Panc1 (cell line): ENCODE data around the gene FDXR. TPM values are rescaled to one million over a fixed set of nuclear protein-coding genes. Genes with fewer than 3 reads are reported as not detected.
A peak's percentile ranks its signal among the peaks of the same experiment; 100 is the strongest.

Experiments used
- ATAC-seq: fragments of 200-7000 bp; cut with Tn5 transposase; 2 replicates; pipeline ENCODE4 v1.9.1; 2020; ENCODE audit warnings: mild to moderate bottlenecking, moderate library complexity
- BruUV-seq: library from RNA; stranded (reverse); fragments of 400-500 nt; replicated peaks from 2 replicates; lab custom pipeline; 2021; lab: Mats Ljungman, UMichigan
- CTCF ChIA-PET: fragments of 300-600 bp; sonication (Branson Sonifier 250); formaldehyde crosslinking; loops from one replicate; lab custom pipeline; 2022; ENCODE audit warnings: antibody characterized with exemption; lab: Charles Lee
- POLR2A ChIA-PET: fragments of 300-600 bp; sonication (Branson Sonifier 250); formaldehyde crosslinking; loops from one replicate; lab custom pipeline; 2022; ENCODE audit warnings: antibody characterized with exemption; lab: Charles Lee
- DNase-seq: peaks from one replicate; pipeline ENCODE4 v3.0.0-alpha.2; 2010; ENCODE audit warnings: low read depth, low spot score
- H3K27ac ChIP-seq: 2 replicates; pipeline ENCODE4 v1.5.1; 2011; ENCODE audit warnings: mild to moderate bottlenecking, low read length, inconsistent platforms
- H3K27me3 ChIP-seq: fragments of 200-500 bp; sonication (Bioruptor generic); 2 replicates; pipeline ENCODE4 v1.6.0; 2014; ENCODE audit warnings: low read length, inconsistent platforms; ENCODE audit not compliant: control insufficient read depth, insufficient read depth
- H3K36me3 ChIP-seq: fragments of 200-500 bp; sonication (Bioruptor generic); 2 replicates; pipeline ENCODE4 v1.5.1; 2014; ENCODE audit warnings: inconsistent platforms, mild to moderate bottlenecking, low read length, moderate library complexity; ENCODE audit not compliant: control insufficient read depth, insufficient read depth
- H3K4me1 ChIP-seq: 2 replicates; pipeline ENCODE4 v1.5.1; 2011; ENCODE audit warnings: inconsistent platforms, mild to moderate bottlenecking, low read length, moderate library complexity; ENCODE audit not compliant: control insufficient read depth, insufficient read depth
- H3K4me3 ChIP-seq, 2 experiments: 2 replicates each; pipeline ENCODE4 v1.5.1; 2011 to 2012; ENCODE audit warnings: low read depth in 2 of 2, low read length in 2 of 2, mild to moderate bottlenecking in 2 of 2, inconsistent platforms in 1 of 2, moderate library complexity in 1 of 2
- H3K9me3 ChIP-seq: fragments of 200-500 bp; sonication (Bioruptor generic); 2 replicates; pipeline ENCODE4 v1.5.1; 2014; ENCODE audit warnings: low read depth, mild to moderate bottlenecking, inconsistent platforms, low read length, moderate library complexity; ENCODE audit not compliant: control insufficient read depth, insufficient read depth
- POLR2AphosphoS5 ChIP-seq: IDR thresholded peaks from 2 replicates; pipeline ENCODE4 v1.6.1; 2012; ENCODE audit warnings: mild to moderate bottlenecking, low read depth, low read length, moderate library complexity
- SIN3A ChIP-seq: IDR thresholded peaks from 2 replicates; pipeline ENCODE4 v1.6.1; 2012; ENCODE audit warnings: low read depth, mild to moderate bottlenecking, low read length, moderate library complexity, borderline replicate concordance; ENCODE audit not compliant: insufficient read depth
- TCF7L2 ChIP-seq: IDR thresholded peaks from 2 replicates; pipeline ENCODE4 v1.6.1; 2011; ENCODE audit warnings: mild to moderate bottlenecking, low read depth, low read length, inconsistent platforms
- in situ Hi-C: cut with HindIII; loops from 2 replicates; pipeline ENCODE4 v1.10.0; 2016; ENCODE audit warnings: low sequenced_read_pairs, low pct_unique_long_range_greater_than_20kb
- intact Hi-C: fragments of 100-400 bp; cut with micrococcal nuclease; formaldehyde crosslinking; loops from one replicate; pipeline ENCODE4 v1.10.0; 2022; ENCODE audit not compliant: unreplicated experiment
- total RNA-seq: library from RNA; stranded (reverse); gene quantifications from one replicate; pipeline ENCODE4 v1.2.1, GENCODE V29; 2021; ENCODE audit not compliant: unreplicated experiment
- TF ChIP-seq, protein P1 (sequence below): fragments of 450-650 bp; IDR thresholded peaks from 2 replicates; pipeline ENCODE4 v1.5.1; 2017; ENCODE audit warnings: mild to moderate bottlenecking
- TF ChIP-seq, protein P2 (sequence below), 2 experiments: IDR thresholded peaks; 2 replicates each; pipeline ENCODE4 v1.6.1; 2011 to 2012; ENCODE audit warnings: low read depth in 2 of 2, control low read depth in 1 of 2, low read length in 1 of 2, mild to moderate bottlenecking in 1 of 2, moderate library complexity in 1 of 2; ENCODE audit not compliant: insufficient read depth in 1 of 2

The FDXR gene
- total RNA-seq, 1 experiment from 2014 or later = 21.8 TPM

DNA sequence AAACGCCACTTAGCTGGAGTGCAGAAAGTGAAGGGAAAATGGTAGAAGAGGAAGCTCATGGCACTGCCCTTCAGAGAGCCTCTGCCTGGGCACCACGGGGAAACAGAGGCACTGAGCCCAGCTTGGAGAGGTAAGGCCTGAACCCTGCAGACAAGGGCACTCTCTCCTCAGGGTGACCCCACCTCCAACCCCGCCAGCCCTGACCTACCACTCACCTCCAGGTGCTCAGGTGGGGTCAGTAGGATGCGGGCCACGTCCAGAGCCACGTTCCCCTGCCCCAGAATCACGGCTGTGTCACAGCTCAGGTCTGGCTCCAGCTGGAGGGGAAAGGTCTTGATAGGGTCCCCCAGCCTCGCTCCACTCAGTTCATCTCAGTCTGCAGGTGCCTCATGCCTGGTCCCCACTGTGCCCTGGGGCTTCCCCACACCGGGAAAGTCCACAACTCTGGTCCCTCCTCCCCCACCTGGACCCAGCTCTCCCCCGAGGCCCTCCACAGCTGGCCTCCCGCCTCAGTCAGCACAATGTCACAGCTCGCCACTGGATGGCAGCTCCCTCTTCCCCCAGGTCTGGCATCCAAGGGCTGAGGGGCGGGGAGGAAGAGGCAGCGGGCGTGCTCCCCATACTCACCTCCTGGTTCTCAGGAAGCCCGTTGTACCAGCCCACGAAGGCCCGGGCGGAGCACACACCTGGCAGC is 7.1 kb downstream of the FDXR start:
- Histone ChIP-seq H3K4me3 (no peak overlapping the region), H3K9me3 (no peaks in the 10 kb centered on the region), H3K36me3 (no peaks in the 10 kb centered on the region), H3K27ac (no peak overlapping the region), H3K4me1 (peaks cover 13% of the 10 kb centered on the region), H3K27me3 (peaks cover 2% of the 10 kb centered on the region; the same call in 1 of the 2 replicates)
- TF ChIP-seq, protein P1, sequence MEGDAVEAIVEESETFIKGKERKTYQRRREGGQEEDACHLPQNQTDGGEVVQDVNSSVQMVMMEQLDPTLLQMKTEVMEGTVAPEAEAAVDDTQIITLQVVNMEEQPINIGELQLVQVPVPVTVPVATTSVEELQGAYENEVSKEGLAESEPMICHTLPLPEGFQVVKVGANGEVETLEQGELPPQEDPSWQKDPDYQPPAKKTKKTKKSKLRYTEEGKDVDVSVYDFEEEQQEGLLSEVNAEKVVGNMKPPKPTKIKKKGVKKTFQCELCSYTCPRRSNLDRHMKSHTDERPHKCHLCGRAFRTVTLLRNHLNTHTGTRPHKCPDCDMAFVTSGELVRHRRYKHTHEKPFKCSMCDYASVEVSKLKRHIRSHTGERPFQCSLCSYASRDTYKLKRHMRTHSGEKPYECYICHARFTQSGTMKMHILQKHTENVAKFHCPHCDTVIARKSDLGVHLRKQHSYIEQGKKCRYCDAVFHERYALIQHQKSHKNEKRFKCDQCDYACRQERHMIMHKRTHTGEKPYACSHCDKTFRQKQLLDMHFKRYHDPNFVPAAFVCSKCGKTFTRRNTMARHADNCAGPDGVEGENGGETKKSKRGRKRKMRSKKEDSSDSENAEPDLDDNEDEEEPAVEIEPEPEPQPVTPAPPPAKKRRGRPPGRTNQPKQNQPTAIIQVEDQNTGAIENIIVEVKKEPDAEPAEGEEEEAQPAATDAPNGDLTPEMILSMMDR = no peak; the same call in 1 of the 2 replicates
- TF ChIP-seq SIN3A = no peak
- no peak for TF ChIP-seq TCF7L2
- TF ChIP-seq POLR2AphosphoS5 = no peak
- TF ChIP-seq, protein P2, sequence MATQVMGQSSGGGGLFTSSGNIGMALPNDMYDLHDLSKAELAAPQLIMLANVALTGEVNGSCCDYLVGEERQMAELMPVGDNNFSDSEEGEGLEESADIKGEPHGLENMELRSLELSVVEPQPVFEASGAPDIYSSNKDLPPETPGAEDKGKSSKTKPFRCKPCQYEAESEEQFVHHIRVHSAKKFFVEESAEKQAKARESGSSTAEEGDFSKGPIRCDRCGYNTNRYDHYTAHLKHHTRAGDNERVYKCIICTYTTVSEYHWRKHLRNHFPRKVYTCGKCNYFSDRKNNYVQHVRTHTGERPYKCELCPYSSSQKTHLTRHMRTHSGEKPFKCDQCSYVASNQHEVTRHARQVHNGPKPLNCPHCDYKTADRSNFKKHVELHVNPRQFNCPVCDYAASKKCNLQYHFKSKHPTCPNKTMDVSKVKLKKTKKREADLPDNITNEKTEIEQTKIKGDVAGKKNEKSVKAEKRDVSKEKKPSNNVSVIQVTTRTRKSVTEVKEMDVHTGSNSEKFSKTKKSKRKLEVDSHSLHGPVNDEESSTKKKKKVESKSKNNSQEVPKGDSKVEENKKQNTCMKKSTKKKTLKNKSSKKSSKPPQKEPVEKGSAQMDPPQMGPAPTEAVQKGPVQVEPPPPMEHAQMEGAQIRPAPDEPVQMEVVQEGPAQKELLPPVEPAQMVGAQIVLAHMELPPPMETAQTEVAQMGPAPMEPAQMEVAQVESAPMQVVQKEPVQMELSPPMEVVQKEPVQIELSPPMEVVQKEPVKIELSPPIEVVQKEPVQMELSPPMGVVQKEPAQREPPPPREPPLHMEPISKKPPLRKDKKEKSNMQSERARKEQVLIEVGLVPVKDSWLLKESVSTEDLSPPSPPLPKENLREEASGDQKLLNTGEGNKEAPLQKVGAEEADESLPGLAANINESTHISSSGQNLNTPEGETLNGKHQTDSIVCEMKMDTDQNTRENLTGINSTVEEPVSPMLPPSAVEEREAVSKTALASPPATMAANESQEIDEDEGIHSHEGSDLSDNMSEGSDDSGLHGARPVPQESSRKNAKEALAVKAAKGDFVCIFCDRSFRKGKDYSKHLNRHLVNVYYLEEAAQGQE (IDR thresholded peaks at IDR 0.05; ENCODE audit: insufficient read depth in 1 of 2, low read depth in 2 of 2, low read length in 1 of 2) = no peak
- DNase-seq (no peak), ATAC-seq (peak; percentile 9; the same call in 1 of the 2 replicates)
- POLR2A ChIA-PET = interaction anchor here (0.6 kb wide), 2 partner anchors 344 to 1361 kb away, joined by 3 to 5 read pairs; no protein-coding TSS in a partner anchor
- in situ Hi-C loops = no loop called here
- CTCF ChIA-PET = interaction anchor here (0.5 to 2.4 kb wide), 11 partner anchors 8 to 209 kb away, joined by 3 to 15 read pairs (median 5); no protein-coding TSS in a partner anchor
- intact Hi-C loops = no loop called here
- no TSS peak for BruUV-seq

DNA sequence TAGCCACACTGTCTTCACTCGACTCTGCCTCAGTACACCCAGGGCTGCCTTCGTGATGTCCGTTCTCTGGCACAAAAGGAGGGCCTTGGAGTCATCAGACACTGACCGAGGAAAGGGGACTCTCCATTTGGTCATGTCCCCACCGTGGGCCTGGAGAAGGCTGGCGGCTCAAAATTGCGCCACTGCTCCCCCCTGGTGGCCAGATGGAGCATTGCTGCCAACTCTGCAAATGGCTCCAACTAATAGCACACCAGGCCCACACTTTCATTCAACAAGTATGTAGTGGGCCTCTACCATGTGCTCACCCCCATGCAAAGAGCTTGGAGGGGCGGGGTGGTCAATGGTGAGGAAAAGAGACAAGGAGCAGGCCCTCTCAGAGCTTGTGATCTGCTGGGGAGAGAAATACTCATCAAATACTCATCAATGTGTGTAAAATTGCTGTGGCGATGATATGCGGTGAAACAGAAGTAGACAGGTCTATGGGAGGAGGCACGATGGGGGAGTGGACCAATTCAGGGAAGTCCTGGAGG is 7.9 kb downstream of the FDXR start:
- peak; percentile 47 for DNase-seq
- H3K36me3 ChIP-seq = 0 out of 2 replicates have a peak, but pooled peaks cover 4% of the 10 kb centered on the region
- intact Hi-C loops (loop anchor here (5.0 kb wide), 1 partner anchor 123 kb away; no protein-coding TSS in a partner anchor), in situ Hi-C loops (no loop called here)
- peak; percentile 64 for ATAC-seq
- H3K4me3 ChIP-seq = no peak overlapping the region
- ChIA-PET CTCF (interaction anchor here (0.6 to 2.4 kb wide), 7 partner anchors 8 to 208 kb away, joined by 3 to 15 read pairs (median 5); no protein-coding TSS in a partner anchor), POLR2A (interaction anchor here (0.6 kb wide), 2 partner anchors 343 to 1360 kb away, joined by 3 to 5 read pairs; no protein-coding TSS in a partner anchor)
- peaks cover 10% of the 10 kb centered on the region; the same call in 1 of the 2 replicates for H3K27me3 ChIP-seq
- TF ChIP-seq POLR2AphosphoS5 = no peak
- TF ChIP-seq, protein P2 (IDR thresholded peaks at IDR 0.05; ENCODE audit: insufficient read depth in 1 of 2, low read depth in 2 of 2, low read length in 1 of 2) = no peak
- TF ChIP-seq, protein P1 = peak; percentile 98
- TF ChIP-seq SIN3A = no peak
- no peak for TF ChIP-seq TCF7L2
- H3K9me3 ChIP-seq = no peaks in the 10 kb centered on the region
- BruUV-seq = no TSS peak
- no peak overlapping the region for H3K27ac ChIP-seq
- peaks cover 18% of the 10 kb centered on the region for H3K4me1 ChIP-seq
